Neural cell (in vitro differentiated cells): ENCODE data around the gene FERMT2. TPM values are rescaled to one million over a fixed set of nuclear protein-coding genes. Genes with fewer than 3 reads are reported as not detected.

Experiments used
- H2AFZ ChIP-seq: fragments of 200-600, 300-800 bp; sonication (generic), shearing (Covaris generic); 2 replicates; pipeline ENCODE4 v1.6.0; 2014; ENCODE audit warnings: low read depth, mild to moderate bottlenecking, antibody characterized with exemption, low read length, moderate library complexity
- H3F3A ChIP-seq: fragments of 200-600 bp; shearing (Covaris generic); 2 replicates; pipeline ENCODE4 v1.6.1; 2016; ENCODE audit warnings: mild to moderate bottlenecking, moderate library complexity, mixed read lengths, antibody characterized with exemption, low read length; ENCODE audit not compliant: insufficient read depth, poor library complexity, severe bottlenecking
- H3K27ac ChIP-seq: fragments of 200-600, 300-800 bp; sonication (generic), shearing (Covaris generic); 2 replicates; pipeline ENCODE4 v1.5.1; 2014; ENCODE audit warnings: mild to moderate bottlenecking, low read length, moderate library complexity
- H3K27me3 ChIP-seq: fragments of 300-800, 200-600 bp; sonication (generic), shearing (Covaris generic); 2 replicates; pipeline ENCODE4 v1.6.0; 2014; ENCODE audit warnings: mild to moderate bottlenecking, low read depth, low read length, moderate library complexity; ENCODE audit not compliant: insufficient read depth
- H3K36me3 ChIP-seq: fragments of 300-800, 200-600 bp; sonication (generic), shearing (Covaris generic); 2 replicates; pipeline ENCODE4 v1.5.1; 2014; ENCODE audit warnings: mild to moderate bottlenecking, antibody characterized with exemption, low read length, moderate library complexity; ENCODE audit not compliant: insufficient read depth
- H3K4me2 ChIP-seq: fragments of 300-800, 200-600 bp; sonication (generic), shearing (Covaris generic); 2 replicates; pipeline ENCODE4 v1.6.0; 2014; ENCODE audit warnings: mild to moderate bottlenecking, low read length
- H3K4me3 ChIP-seq: fragments of 300-800, 200-600 bp; sonication (generic), shearing (Covaris generic); 2 replicates; pipeline ENCODE4 v1.5.1; 2014; ENCODE audit warnings: mild to moderate bottlenecking, low read length, moderate library complexity
- H3K79me2 ChIP-seq: fragments of 200-600 bp; shearing (Covaris generic); replicated peaks from 2 replicates; pipeline ENCODE4 v1.6.0; 2014; ENCODE audit warnings: mild to moderate bottlenecking, low read length, moderate library complexity; ENCODE audit not compliant: insufficient read depth
- H3K9ac ChIP-seq: fragments of 300-800, 200-600 bp; sonication (generic), shearing (Covaris generic); 2 replicates; pipeline ENCODE4 v1.6.1; 2016; ENCODE audit warnings: mild to moderate bottlenecking, low read length, mixed read lengths
- H3K9me2 ChIP-seq: fragments of 200-600 bp; shearing (Covaris generic); 2 replicates; pipeline ENCODE4 v1.6.1; 2016; ENCODE audit warnings: mild to moderate bottlenecking, low read length, mixed read lengths; ENCODE audit not compliant: insufficient read depth
- H3K9me3 ChIP-seq: fragments of 200-600, 300-800 bp; sonication (generic), shearing (Covaris generic); 2 replicates; pipeline ENCODE4 v1.6.1; 2016; ENCODE audit warnings: mild to moderate bottlenecking, mixed run types, low read length, moderate library complexity, mixed read lengths
- H4K20me1 ChIP-seq: fragments of 200-600 bp; shearing (Covaris generic); 2 replicates; pipeline ENCODE4 v1.6.1; 2016; ENCODE audit warnings: mild to moderate bottlenecking, mixed run types; ENCODE audit not compliant: insufficient read depth
- EP300 ChIP-seq: fragments of 450-650 bp; conservative IDR thresholded peaks from 2 replicates; pipeline ENCODE4 v1.6.1; 2014; ENCODE audit warnings: antibody characterized with exemption, mild to moderate bottlenecking, moderate library complexity; ENCODE audit not compliant: poor library complexity, severe bottlenecking
- EZH2 ChIP-seq: fragments of 200-600, 300-800 bp; shearing (Covaris generic), sonication (generic); IDR thresholded peaks from 2 replicates; pipeline ENCODE4 v1.6.1; 2014; ENCODE audit warnings: antibody characterized with exemption, low read length, borderline replicate concordance, mild to moderate bottlenecking; ENCODE audit not compliant: insufficient read depth, poor library complexity, severe bottlenecking
- MXI1 ChIP-seq: fragments of 450-650 bp; conservative IDR thresholded peaks from 2 replicates; pipeline ENCODE4 v1.6.1; 2014; ENCODE audit warnings: antibody characterized with exemption, mild to moderate bottlenecking; ENCODE audit not compliant: poor library complexity, severe bottlenecking
- POLR2AphosphoS5 ChIP-seq: IDR thresholded peaks from 2 replicates; pipeline ENCODE4 v1.6.1; 2012
- RAD21 ChIP-seq: fragments of 450-650 bp; conservative IDR thresholded peaks from 2 replicates; pipeline ENCODE4 v1.6.1; 2014; ENCODE audit warnings: antibody characterized with exemption, mild to moderate bottlenecking, moderate library complexity
- SMC3 ChIP-seq: fragments of 450-650 bp; conservative IDR thresholded peaks from 2 replicates; pipeline ENCODE4 v1.6.1; 2014; ENCODE audit warnings: antibody characterized with exemption, mild to moderate bottlenecking, moderate library complexity; ENCODE audit not compliant: poor library complexity
- TAF1 ChIP-seq: IDR thresholded peaks from 2 replicates; pipeline ENCODE4 v1.6.1; 2012; ENCODE audit warnings: low read depth
- polyA plus RNA-seq: library from polyadenylated mRNA; depleted of rRNA; stranded (reverse); fragments of >200 nt; gene quantifications from 2 replicates; pipeline ENCODE4 v1.2.3, GENCODE V29; 2014
- TF ChIP-seq, protein P1 (sequence below): IDR thresholded peaks from 2 replicates; pipeline ENCODE4 v1.6.1; 2012; ENCODE audit warnings: borderline replicate concordance
- TF ChIP-seq, protein P2 (sequence below): fragments of 450-650 bp; IDR thresholded peaks from 2 replicates; pipeline ENCODE4 v1.5.1; 2014; ENCODE audit warnings: antibody characterized with exemption, mild to moderate bottlenecking, moderate library complexity; ENCODE audit not compliant: poor library complexity, severe bottlenecking

The FERMT2 gene
- polyA plus RNA-seq, 1 donor from 2014 or later, result 59.6 TPM

DNA sequence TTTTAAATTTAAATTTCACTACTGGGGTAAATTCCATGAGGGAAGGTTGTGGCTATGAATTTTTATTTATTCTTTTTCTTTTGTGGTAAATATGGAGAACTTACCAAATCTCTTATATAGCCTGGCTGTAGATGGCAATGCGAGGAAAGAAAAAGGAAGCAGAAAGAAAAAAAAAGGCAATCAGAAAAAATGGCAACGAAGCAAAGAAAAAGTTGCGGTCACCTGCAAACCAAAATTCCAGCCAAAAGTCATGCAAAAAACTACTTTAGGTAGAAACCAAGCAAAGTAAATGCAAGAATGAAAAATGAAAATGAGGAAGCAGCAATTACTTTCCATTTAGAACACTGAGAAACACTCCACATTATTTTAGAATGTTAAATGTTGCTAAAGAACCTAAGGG is 89.9 kb downstream of the FERMT2 start:
- no peak overlapping the region for H3K27ac ChIP-seq
- H4K20me1 ChIP-seq, result no peaks in the 10 kb centered on the region
- H3K79me2 ChIP-seq, result no peaks in the 10 kb centered on the region
- H3K27me3 ChIP-seq, result no peaks in the 10 kb centered on the region
- peaks cover 12% of the 10 kb centered on the region for H3K36me3 ChIP-seq
- H3K4me3 ChIP-seq, result no peak overlapping the region
- no peaks in the 10 kb centered on the region for H3K9me3 ChIP-seq
- H3K9me2 ChIP-seq, result no peaks in the 10 kb centered on the region
- H3K4me2 ChIP-seq, result no peak overlapping the region
- no peak overlapping the region for H2AFZ ChIP-seq
- TF ChIP-seq SMC3, result no peak
- TF ChIP-seq EP300, result no peak
- TF ChIP-seq, protein P1, sequence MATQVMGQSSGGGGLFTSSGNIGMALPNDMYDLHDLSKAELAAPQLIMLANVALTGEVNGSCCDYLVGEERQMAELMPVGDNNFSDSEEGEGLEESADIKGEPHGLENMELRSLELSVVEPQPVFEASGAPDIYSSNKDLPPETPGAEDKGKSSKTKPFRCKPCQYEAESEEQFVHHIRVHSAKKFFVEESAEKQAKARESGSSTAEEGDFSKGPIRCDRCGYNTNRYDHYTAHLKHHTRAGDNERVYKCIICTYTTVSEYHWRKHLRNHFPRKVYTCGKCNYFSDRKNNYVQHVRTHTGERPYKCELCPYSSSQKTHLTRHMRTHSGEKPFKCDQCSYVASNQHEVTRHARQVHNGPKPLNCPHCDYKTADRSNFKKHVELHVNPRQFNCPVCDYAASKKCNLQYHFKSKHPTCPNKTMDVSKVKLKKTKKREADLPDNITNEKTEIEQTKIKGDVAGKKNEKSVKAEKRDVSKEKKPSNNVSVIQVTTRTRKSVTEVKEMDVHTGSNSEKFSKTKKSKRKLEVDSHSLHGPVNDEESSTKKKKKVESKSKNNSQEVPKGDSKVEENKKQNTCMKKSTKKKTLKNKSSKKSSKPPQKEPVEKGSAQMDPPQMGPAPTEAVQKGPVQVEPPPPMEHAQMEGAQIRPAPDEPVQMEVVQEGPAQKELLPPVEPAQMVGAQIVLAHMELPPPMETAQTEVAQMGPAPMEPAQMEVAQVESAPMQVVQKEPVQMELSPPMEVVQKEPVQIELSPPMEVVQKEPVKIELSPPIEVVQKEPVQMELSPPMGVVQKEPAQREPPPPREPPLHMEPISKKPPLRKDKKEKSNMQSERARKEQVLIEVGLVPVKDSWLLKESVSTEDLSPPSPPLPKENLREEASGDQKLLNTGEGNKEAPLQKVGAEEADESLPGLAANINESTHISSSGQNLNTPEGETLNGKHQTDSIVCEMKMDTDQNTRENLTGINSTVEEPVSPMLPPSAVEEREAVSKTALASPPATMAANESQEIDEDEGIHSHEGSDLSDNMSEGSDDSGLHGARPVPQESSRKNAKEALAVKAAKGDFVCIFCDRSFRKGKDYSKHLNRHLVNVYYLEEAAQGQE, result no peak
- TF ChIP-seq, protein P2, sequence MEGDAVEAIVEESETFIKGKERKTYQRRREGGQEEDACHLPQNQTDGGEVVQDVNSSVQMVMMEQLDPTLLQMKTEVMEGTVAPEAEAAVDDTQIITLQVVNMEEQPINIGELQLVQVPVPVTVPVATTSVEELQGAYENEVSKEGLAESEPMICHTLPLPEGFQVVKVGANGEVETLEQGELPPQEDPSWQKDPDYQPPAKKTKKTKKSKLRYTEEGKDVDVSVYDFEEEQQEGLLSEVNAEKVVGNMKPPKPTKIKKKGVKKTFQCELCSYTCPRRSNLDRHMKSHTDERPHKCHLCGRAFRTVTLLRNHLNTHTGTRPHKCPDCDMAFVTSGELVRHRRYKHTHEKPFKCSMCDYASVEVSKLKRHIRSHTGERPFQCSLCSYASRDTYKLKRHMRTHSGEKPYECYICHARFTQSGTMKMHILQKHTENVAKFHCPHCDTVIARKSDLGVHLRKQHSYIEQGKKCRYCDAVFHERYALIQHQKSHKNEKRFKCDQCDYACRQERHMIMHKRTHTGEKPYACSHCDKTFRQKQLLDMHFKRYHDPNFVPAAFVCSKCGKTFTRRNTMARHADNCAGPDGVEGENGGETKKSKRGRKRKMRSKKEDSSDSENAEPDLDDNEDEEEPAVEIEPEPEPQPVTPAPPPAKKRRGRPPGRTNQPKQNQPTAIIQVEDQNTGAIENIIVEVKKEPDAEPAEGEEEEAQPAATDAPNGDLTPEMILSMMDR, result no peak
- TF ChIP-seq EZH2, result no peak
- no peak for TF ChIP-seq MXI1
- no peak for TF ChIP-seq POLR2AphosphoS5
- no peak for TF ChIP-seq RAD21
- TF ChIP-seq TAF1, result no peak
- H3F3A ChIP-seq, result no peaks in the 10 kb centered on the region
- no peak overlapping the region for H3K9ac ChIP-seq

DNA sequence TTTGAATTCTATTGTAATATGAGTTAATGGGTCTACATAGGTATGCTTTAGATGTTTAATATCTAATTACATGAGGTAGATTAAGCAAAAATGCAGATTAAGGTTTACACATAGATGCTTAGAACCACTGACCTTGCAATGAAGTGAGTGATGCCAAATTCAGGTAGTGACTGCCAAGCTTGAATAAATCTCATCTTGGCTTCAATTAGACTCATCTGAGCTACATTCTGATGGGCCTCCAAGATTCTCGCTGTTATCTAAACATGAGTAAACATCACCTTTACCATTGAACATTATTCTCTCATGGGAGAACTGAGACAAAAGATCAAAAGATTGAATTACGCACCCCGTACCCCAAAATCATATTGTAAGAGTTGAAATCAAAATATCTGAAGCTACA is 90.6 kb downstream of the FERMT2 start:
- no peaks in the 10 kb centered on the region for H3F3A ChIP-seq
- no peak overlapping the region for H3K4me2 ChIP-seq
- H3K4me3 ChIP-seq, result no peak overlapping the region
- H3K36me3 ChIP-seq, result peaks cover 12% of the 10 kb centered on the region
- TF ChIP-seq EP300 (no peak), EZH2 (no peak), POLR2AphosphoS5 (no peak), MXI1 (no peak)
- TF ChIP-seq, protein P2, result no peak
- TF ChIP-seq, protein P1, result no peak
- H3K9me3 ChIP-seq, result no peaks in the 10 kb centered on the region
- H3K9me2 ChIP-seq, result no peaks in the 10 kb centered on the region
- no peak overlapping the region for H3K27ac ChIP-seq
- no peak overlapping the region for H2AFZ ChIP-seq
- H4K20me1 ChIP-seq, result no peaks in the 10 kb centered on the region
- no peak overlapping the region for H3K9ac ChIP-seq
- no peaks in the 10 kb centered on the region for H3K27me3 ChIP-seq
- H3K79me2 ChIP-seq, result no peaks in the 10 kb centered on the region
